NCI-H2107 treated with DMSO at 0.1 percent for 48 hours (cell line): ENCODE results near the gene GMEB2.
A peak's percentile ranks its signal among the peaks of the same experiment; 100 is the strongest.

Experiments
- DNase-seq: peaks from one replicate; lab custom pipeline; 2025; ENCODE audit not compliant: unreplicated experiment; lab: John Stamatoyannopoulos, UW

Gene GMEB2

DNA sequence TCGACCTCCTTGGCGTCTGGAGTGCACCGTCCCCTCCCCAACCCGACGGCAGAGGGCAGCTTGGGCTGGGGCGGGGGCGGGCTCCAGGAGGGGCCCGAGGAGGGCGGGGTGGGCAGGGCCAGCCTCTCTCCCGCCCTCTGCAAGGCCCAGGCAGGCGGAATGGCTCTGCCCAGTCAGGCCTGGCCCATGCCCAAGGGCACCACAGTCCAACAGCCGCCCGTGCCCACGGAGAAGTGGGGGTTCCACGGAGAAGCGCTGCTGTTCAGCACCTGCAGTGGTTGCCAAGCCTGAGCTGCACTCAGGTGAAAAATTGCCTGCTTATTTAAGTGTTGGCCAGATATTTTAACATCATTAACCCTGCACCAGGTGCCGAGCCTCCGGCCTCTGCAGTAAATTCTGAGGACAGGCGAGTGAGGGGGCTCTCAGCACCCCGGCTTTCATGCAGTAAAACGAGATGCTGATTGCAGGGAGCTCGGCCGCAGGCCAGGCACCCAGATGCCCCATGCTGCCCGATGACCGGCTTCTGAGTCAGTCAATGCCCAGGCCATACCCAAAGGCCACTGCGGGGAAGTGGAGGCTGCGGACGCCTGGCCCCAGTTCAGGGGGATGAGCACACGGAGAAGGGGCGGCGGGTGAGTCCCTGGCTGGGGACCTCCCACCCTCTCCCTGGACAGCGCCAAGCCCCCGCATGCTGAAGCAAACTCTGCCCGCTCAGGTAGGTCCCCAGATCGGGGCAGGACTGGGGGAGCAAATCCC lies 79.0 kb downstream of the GMEB2 start, which contains the start of gene SRMS:
Gene SRMS (minus strand): TSS at position 25 of the 756 bp plus-strand sequence. CDS start 286 bp downstream, outside the sequence.
- no peak for DNase-seq

- no peak for DNase-seq
Observed at GRCh38 chr20:63546956-63547724, 79.8 kb downstream of the GMEB2 start.

- DNase-seq: no peak
Observed at GRCh38 chr20:63546256-63546955, 80.5 kb downstream of the GMEB2 start.

- DNase-seq: no peak
Observed at GRCh38 chr20:63545814-63546213, 81.1 kb downstream of the GMEB2 start.

DNA sequence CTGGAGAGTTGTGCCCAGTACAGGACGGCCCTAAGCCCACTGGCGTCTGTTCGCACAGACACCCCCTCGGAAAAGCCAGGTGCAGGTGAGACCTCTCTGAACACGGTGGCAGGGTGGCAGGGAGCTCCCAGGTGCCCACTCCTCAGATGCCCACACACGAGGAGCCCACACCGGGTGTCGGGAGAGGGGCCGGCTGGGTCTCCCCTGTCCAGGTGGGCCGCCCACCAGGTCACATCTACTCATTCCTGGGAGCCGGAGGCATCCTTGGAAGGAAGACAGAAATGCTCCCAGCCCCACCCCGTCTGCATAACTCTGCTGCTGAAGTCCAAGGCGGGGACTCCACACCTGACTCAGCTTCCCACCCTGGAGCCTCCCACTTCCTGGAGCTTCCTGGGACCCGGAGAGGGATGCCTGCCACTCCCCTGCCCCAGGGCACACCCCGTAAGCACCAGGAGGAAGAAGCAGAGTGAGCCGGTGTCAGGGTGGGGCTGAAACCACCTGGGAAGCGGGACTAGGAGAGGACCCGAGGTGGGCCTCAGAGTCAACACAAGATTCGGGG lies 81.9 kb downstream of the GMEB2 start:
- DNase-seq: no peak

GRCh38 chr20:63544241-63544957 lies 82.5 kb downstream of the GMEB2 start:
- no peak for DNase-seq

DNA sequence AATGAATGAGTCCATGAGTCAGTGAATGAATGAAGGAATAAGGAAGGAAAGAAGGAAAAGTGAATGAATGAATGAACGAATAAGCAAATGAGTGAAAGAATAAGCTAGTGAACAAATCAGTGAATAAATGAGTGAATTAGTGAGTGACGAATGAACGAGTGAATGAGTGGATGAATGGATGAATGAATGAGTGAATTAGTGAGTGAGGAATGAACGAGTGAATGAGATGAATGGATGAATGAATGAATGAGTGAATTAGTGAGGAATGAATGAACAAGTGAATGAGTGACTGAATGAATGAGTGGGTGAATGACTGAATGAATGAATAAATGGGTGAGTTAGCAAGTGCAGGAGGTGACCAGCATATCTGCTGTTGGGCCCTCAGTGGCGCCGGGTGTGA lies 83.2 kb downstream of the GMEB2 start:
- no peak for DNase-seq

DNA sequence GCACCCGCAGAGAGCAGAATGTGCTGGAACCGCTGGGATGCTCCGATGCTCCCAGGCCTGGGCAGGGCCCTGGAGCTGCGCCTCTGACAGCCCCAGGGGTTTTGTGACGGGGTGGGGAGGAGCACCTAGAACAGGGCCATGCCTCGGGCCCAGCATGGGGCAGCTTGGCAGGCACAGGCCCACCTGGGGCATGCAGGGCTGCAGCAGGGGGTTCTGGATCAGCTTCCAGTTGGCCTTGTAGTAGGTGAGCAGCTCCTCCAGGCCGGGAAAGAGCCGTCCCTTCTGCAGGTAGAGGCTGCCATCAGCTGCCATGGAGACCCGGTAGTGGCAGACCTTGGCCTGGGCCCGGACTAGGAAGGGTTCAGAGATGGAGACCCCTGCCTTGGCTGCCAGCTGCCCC lies 83.8 kb downstream of the GMEB2 start:
- DNase-seq: no peak

DNA sequence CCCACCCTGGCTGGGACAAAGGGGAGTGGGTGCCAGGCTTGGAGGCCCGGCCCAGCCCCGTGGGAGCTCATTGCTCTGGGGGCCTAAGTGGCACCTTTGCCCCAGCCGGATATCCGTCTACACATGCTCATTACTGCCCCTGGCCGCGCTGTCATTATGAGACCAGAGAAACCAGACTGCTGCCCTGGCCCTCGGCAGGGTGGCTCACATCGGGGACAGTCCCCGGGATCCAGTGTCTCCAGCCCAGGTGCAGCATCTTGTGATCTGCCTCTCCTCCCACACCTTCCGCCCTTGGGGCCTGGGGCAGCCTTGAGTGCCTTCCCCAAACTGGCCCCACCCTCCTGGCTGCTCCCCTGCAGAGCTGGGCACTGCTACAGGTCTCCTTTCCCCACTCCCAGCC lies 84.2 kb downstream of the GMEB2 start:
- no peak for DNase-seq

DNA sequence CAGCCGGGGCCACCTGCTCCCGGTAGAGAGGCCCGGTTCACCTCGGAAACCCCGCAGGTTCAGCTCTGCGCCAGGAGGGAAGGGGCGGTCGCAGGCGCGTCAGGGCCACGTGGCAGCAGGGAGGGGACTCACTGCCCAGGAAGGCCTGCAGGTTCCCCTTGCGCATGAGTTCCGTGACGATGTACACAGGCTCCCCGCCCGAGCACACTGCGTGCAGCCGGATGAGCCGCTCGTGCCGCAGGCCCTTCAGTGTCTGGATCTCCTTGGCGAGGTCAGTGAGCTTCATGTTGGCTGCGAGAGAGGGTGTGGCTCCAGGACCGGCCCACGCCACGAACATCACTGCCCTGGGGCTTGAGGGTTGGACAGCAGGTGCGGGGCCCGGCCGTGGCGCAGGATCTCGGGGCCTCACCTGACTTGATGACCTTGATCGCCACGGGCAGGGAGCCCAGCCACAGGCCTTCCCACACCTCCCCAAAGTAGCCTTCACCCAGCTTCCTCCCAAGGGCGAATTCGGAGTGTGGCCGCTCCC lies 84.8 kb downstream of the GMEB2 start:
- no peak for DNase-seq

DNA sequence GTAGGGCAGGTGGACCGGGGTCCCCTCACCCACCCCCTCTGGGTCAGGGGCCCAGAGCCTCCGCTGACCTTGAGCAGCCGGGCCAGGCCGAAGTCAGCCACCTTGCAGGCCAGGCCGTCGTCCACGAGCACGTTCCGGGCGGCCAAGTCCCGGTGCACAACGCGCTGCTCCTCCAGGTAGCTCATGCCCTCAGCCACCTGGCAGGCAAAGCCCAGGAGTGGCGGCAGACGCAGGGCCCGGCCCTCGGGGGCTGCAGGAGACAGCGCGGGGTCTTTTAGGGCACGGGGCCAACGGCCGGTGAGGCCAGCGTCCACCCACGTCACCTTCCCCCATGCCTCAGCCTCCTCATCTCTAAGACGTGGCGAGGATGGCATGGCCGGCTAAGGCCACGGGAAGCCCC lies 85.5 kb downstream of the GMEB2 start:
- no peak for DNase-seq

DNA sequence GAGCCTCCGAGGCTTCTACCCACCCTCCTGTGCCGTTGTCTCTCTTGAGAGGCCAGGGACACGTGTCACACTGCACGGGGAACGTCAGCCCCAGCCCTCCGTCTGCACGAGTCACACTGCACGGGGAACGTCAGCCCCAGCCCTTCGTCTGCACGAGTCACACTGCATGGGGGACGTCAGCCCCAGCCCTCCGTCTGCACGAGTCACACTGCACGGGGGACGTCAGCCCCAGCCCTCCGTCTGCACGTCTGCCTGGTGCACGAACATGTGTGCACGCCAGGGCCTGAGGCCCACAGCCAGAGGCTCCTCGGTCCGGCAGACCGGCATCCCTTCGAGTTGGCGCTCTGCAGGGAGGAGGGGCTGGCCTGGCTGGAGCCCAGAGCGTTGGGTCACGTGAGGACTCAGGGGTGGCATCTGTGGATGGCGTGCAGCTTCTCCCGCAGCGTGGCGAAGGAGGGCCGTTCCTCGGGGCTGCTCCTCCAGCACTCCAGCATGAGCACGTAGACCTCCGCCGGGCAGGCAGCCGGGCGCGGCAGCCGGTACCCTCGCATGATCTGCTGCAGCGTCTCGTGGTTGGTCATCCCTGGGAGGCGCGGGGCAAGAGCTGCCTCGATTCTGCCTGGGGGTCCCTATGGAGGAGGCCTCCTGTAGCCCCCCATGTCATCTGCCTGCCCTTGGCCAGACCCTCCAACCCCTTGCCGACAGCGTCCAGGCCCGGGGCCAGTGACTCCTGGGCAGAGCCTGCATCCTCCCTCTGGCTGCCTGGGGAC lies 86.3 kb downstream of the GMEB2 start:
- no peak for DNase-seq

DNA sequence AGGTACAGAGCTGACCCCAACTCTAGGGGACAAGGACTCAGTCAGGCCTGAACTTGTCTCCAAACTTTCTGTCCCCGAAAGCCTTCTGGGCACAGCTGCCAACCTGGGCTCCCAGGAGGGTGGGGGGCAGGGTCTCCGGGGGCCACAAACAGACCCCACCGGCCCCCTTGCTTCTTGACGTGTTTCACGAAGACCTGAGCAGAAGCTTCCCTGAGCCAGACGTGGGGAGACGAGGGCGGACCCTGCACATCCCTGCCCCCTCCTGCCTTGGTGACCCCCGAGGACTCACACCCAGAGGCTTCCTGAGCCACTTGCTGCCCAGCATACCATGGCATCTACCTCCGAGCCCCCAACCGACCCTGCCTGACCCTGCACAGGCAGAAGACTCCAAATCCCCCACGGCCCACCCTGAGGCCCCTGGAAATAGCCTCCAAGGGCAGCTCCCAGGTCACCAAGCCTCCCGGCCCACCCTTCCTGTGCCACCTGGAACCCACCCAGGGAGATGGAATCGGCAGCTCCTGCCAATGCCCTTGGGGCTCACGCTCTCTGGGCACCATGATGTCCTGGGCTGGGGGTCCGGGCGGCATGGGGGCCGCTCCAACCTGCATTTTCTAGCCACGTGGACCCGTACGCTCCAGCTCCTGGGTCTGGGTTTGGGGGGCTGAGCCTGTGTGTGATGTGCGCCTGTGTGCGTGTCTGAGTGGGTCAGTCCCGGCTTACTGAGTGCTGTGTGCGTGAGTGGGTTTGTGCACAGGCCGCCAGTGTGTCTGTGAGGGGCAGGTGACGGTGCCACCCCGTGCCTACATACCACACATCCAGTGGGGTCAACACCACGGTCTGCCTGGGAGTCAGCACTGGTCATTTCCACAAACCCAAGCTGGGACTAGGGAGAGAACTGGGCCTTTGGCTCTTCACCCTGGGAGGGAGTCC lies 87.2 kb downstream of the GMEB2 start:
- DNase-seq: no peak

GRCh38 chr20:63539092-63539430 lies 87.8 kb downstream of the GMEB2 start:
- no peak for DNase-seq

DNA sequence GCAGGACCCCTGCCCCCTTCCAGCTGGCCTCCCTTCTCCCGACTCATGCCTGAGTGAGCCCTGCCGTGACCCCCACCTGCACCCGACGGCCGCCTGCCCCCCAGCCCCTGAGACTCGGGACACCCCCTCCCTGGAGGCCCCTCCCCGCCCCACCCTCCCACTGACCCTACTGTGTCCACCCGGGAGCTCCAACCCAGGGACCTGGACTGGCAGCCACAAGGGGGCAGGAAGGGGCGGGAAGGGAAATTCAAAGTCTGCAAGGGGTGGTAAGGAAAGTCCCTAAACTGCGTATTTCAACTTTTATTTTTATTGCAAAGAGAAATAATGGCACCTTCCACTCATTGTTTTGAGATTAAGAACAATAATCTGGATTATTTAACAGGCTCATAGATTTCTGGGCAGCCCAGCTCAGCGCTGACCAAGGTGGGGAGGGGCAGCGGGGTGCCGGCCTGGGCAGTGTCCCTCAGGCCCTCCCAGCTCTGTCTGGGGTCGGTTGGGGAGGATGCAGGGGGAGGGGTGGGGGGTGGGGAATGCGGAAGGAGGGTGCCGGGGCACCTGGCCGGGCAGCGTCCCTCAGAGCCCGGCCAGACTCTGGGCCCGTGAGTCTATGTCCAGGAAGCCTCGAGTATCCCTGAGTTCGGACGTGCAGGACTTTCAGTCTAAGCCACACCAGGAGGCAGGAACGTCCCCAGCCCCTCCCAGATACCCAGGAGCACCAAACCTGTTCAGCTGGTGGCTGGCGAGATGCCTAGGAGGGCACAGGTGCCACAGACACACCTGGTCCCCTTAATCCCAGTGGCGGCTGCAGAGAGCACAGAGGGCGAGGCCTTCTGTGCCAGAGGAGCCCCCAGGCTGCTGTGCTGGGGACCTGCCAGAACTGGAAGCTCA lies 88.5 kb downstream of the GMEB2 start:
- DNase-seq: peak; percentile 66
